K562 (cell line): Measurements from ENCODE around the gene NAGPA. TPM values are rescaled to one million over a fixed set of nuclear protein-coding genes. Genes with fewer than 3 reads are reported as not detected.
A peak's percentile ranks its signal among the peaks of the same experiment; 100 is the strongest.

Source experiments
- ATAC-seq: fragments of 200-7000 bp; cut with Tn5 transposase; 3 replicates; pipeline ENCODE4 v1.9.1; 2020; ENCODE audit warnings: moderate library complexity
- BruUV-seq: library from RNA; stranded (reverse); fragments of 400-500 nt; replicated peaks from 2 replicates; lab custom pipeline; 2021; lab: Mats Ljungman, UMichigan
- CTCF ChIA-PET: fragments of 300-600 bp; formaldehyde crosslinking; extraction: SDS; loops from one replicate; lab custom pipeline; 2021; ENCODE audit warnings: low intra/inter-chr PET ratio; lab: Yijun Ruan, JAX
- POLR2A ChIA-PET: fragments of 300-600, 350-650 bp; sonication (Branson Sonifier 250); formaldehyde crosslinking; extraction: SDS; loops from one replicate; lab custom pipeline; 2021; ENCODE audit warnings: antibody characterized with exemption, inconsistent platforms; lab: Yijun Ruan, JAX
- DNase-seq, 4 experiments: peaks; one replicate each; pipeline versions ENCODE4 v3.0.0 to v3.0.0-alpha.2; 2011 to 2018; ENCODE audit warnings: low spot score in 3 of 4, mixed read lengths in 3 of 4; ENCODE audit errors: extremely low read depth in 1 of 4
- FAIRE-seq: peaks from 2 replicates; lab custom pipeline; 2011; peaks lifted over from hg19 to GRCh38; lab: Jason Lieb, UNC
- H2AFZ ChIP-seq: 2 replicates; pipeline ENCODE4 v1.6.0; 2011; ENCODE audit warnings: low read depth, low read length, control low read depth, inconsistent platforms
- H3K27ac ChIP-seq: fragments of 200-600 bp; 3 replicates; pipeline ENCODE4 v1.8.0; 2011; ENCODE audit warnings: low read depth, mild to moderate bottlenecking, control low read depth, inconsistent platforms, low read length, moderate library complexity, mixed read lengths; ENCODE audit errors: extremely low read depth
- H3K27me3 ChIP-seq, 2 experiments: fragments of 300-600 bp in 1 of 2; 2 replicates in 1 of 2; 3 replicates in 1 of 2; pipeline versions ENCODE4 v1.6.0 to v1.8.0; 2011; ENCODE audit warnings: inconsistent platforms in 2 of 2, low read length in 2 of 2, mild to moderate bottlenecking in 1 of 2, mixed read lengths in 1 of 2, moderate library complexity in 1 of 2; ENCODE audit not compliant: control insufficient read depth in 2 of 2, insufficient read depth in 2 of 2
- H3K36me3 ChIP-seq: fragments of 300-600 bp; 3 replicates; pipeline ENCODE4 v1.8.0; 2011; ENCODE audit warnings: mild to moderate bottlenecking, low read length, inconsistent platforms; ENCODE audit not compliant: control insufficient read depth, insufficient read depth
- H3K4me1 ChIP-seq, 2 experiments: fragments of 200-600 bp in 1 of 2; replicated peaks in 1 of 2; 2 replicates in 1 of 2; 3 replicates in 1 of 2; pipeline versions ENCODE4 v1.5.1 to v1.8.0; 2011; ENCODE audit warnings: inconsistent platforms in 2 of 2, low read length in 2 of 2, mild to moderate bottlenecking in 1 of 2, mixed read lengths in 1 of 2, moderate library complexity in 1 of 2; ENCODE audit not compliant: control insufficient read depth in 2 of 2, insufficient read depth in 2 of 2
- H3K4me2 ChIP-seq: 2 replicates; pipeline ENCODE4 v1.6.1; 2011; ENCODE audit warnings: low read length, control low read depth, inconsistent platforms, mixed read lengths; ENCODE audit not compliant: insufficient read depth
- H3K4me3 ChIP-seq: fragments of 200-600 bp; sonication (generic), shearing (Covaris generic); 2 replicates; pipeline ENCODE4 v1.5.1; 2016; ENCODE audit warnings: control low read depth, inconsistent platforms
- H3K79me2 ChIP-seq: fragments of 200-600 bp; 3 replicates; pipeline ENCODE4 v1.8.0; 2011; ENCODE audit warnings: low read length, inconsistent platforms; ENCODE audit not compliant: control insufficient read depth, insufficient read depth
- H3K9ac ChIP-seq, 2 experiments: 2 replicates each; pipeline versions ENCODE4 v1.6.0 to v1.6.1; 2011; ENCODE audit warnings: low read depth in 2 of 2, low read length in 2 of 2, control low read depth in 1 of 2, inconsistent platforms in 1 of 2, mild to moderate bottlenecking in 1 of 2, mixed read lengths in 1 of 2; ENCODE audit not compliant: insufficient read depth in 1 of 2
- H3K9me1 ChIP-seq: one replicate; pipeline ENCODE4 v1.6.0; 2011; ENCODE audit warnings: inconsistent platforms, mild to moderate bottlenecking, low read length, moderate library complexity; ENCODE audit not compliant: control insufficient read depth, insufficient read depth
- H3K9me3 ChIP-seq: replicated peaks from 2 replicates; pipeline ENCODE4 v1.5.1; 2011; ENCODE audit warnings: low read depth, low read length, inconsistent platforms; ENCODE audit not compliant: control insufficient read depth, insufficient read depth
- H4K20me1 ChIP-seq: replicated peaks from 2 replicates; pipeline ENCODE4 v1.6.1; 2011; ENCODE audit warnings: low read length, inconsistent platforms, mixed read lengths; ENCODE audit not compliant: control insufficient read depth, insufficient read depth
- ATF7 ChIP-seq: fragments of 450-650 bp; IDR thresholded peaks from 2 replicates; pipeline ENCODE4 v1.7.1; 2014; ENCODE audit warnings: mild to moderate bottlenecking, moderate library complexity
- CLOCK ChIP-seq: fragments of 250-450 bp; sonication (Bioruptor Pico); IDR thresholded peaks from 2 replicates; pipeline ENCODE4 v1.4.0; 2020; ENCODE audit warnings: mild to moderate bottlenecking, moderate library complexity, borderline replicate concordance
- DACH1 ChIP-seq: fragments of 450-650 bp; IDR thresholded peaks from 2 replicates; pipeline ENCODE4 v1.6.1; 2018; ENCODE audit not compliant: partially characterized antibody
- FOS ChIP-seq: IDR thresholded peaks from 3 replicates; pipeline ENCODE4 v1.6.1; 2011; ENCODE audit not compliant: insufficient read length; ENCODE audit errors: extremely low read depth
- FOXK2 ChIP-seq, 2 experiments: fragments of 450-650 bp; IDR thresholded peaks in 1 of 2; conservative IDR thresholded peaks in 1 of 2; 2 replicates each; pipeline ENCODE4 v1.6.1; 2016; ENCODE audit warnings: low read depth in 2 of 2, mild to moderate bottlenecking in 1 of 2
- HDAC3 ChIP-seq: fragments of 450-650 bp; IDR thresholded peaks from 2 replicates; pipeline ENCODE4 v1.6.1; 2018; ENCODE audit warnings: borderline replicate concordance, mild to moderate bottlenecking, moderate library complexity; ENCODE audit not compliant: partially characterized antibody
- HDAC8 ChIP-seq: fragments of 450-650 bp; IDR thresholded peaks from 2 replicates; pipeline ENCODE4 v1.6.1; 2016; ENCODE audit warnings: mild to moderate bottlenecking, missing genetic modification characterization, moderate library complexity, missing compliant biosample characterization
- KDM1A ChIP-seq, 2 experiments: fragments of 450-650 bp; IDR thresholded peaks; 2 replicates each; pipeline ENCODE4 v1.6.1; 2016; ENCODE audit warnings: mild to moderate bottlenecking in 2 of 2
- KLF10 ChIP-seq: fragments of 250-450 bp; sonication (Bioruptor Pico); IDR thresholded peaks from 2 replicates; pipeline ENCODE4 v1.6.1; 2021; ENCODE audit warnings: matching md5 sums
- MCM5 ChIP-seq: fragments of 450-650 bp; IDR thresholded peaks from 2 replicates; pipeline ENCODE4 v1.6.1; 2016; ENCODE audit warnings: low read depth
- NFIX ChIP-seq: fragments of 250-450 bp; sonication (Bioruptor Pico); IDR thresholded peaks from 2 replicates; pipeline ENCODE4 v1.4.0; 2020; ENCODE audit warnings: low read depth, mild to moderate bottlenecking, moderate library complexity
- NFYB ChIP-seq: IDR thresholded peaks from 2 replicates; pipeline ENCODE4 v1.6.1; 2011; ENCODE audit warnings: mild to moderate bottlenecking, moderate library complexity; ENCODE audit not compliant: insufficient read length; ENCODE audit errors: extremely low read depth
- PHTF2 ChIP-seq: fragments of 250-450 bp; sonication (Bioruptor Pico); IDR thresholded peaks from 2 replicates; pipeline ENCODE4 v1.5.0; 2021; ENCODE audit warnings: mild to moderate bottlenecking
- PREB ChIP-seq: sonication (generic); formaldehyde crosslinking; IDR thresholded peaks from 2 replicates; pipeline ENCODE4 v1.8.1; 2023; ENCODE audit warnings: mild to moderate bottlenecking, missing genetic modification reagents
- RAD51 ChIP-seq: fragments of 450-650 bp; IDR thresholded peaks from 2 replicates; pipeline ENCODE4 v1.7.1; 2016; ENCODE audit warnings: low read depth, mild to moderate bottlenecking, borderline replicate concordance
- RBM25 ChIP-seq: fragments of 200-400 bp; formaldehyde crosslinking; IDR thresholded peaks from 2 replicates; pipeline ENCODE4 v1.6.1; 2018; ENCODE audit warnings: low read length, low read depth, moderate library complexity; ENCODE audit not compliant: severe bottlenecking
- RFX7 ChIP-seq: fragments of 250-450 bp; sonication (Bioruptor Pico); IDR thresholded peaks from 2 replicates; pipeline ENCODE4 v1.5.1; 2021; ENCODE audit warnings: mild to moderate bottlenecking
- SNIP1 ChIP-seq: fragments of 450-650 bp; IDR thresholded peaks from 2 replicates; pipeline ENCODE4 v1.7.1; 2017; ENCODE audit warnings: low read depth, mild to moderate bottlenecking
- XRCC4 ChIP-seq: IDR thresholded peaks from one replicate; pipeline ENCODE4 v1.6.1; 2011; ENCODE audit not compliant: insufficient read depth, insufficient read length; ENCODE audit errors: extremely low read depth
- ZNF830 ChIP-seq: fragments of 250-450 bp; sonication (Bioruptor Pico); IDR thresholded peaks from 2 replicates; pipeline ENCODE4 v1.5.0; 2021; ENCODE audit warnings: mild to moderate bottlenecking
- WGBS: fragments of 100-300 bp; shearing (Covaris generic); methylation state at CpG from one replicate; pipeline ENCODE4 v1.1.6; 2016; ENCODE audit warnings: low coverage, mixed read lengths; ENCODE audit not compliant: insufficient coverage; ENCODE audit errors: missing lambda C conversion rate; 5-methylcytosine and 5-hydroxymethylcytosine counted together
- in situ Hi-C: fragments of 300-500 bp; cut with MboI; formaldehyde crosslinking; loops from 4 replicates; pipeline ENCODE4 v1.15.0; 2018; ENCODE audit warnings: inconsistent platforms, mixed read lengths
- intact Hi-C: fragments of 100-400 bp; cut with micrococcal nuclease; formaldehyde crosslinking; loops from 2 replicates; pipeline ENCODE4 v1.14.2; 2022
- polyA plus RNA-seq, 8 experiments: library from polyadenylated mRNA; depleted of rRNA in 4 of 8; stranded (reverse) in 5 of 8; unstranded in 3 of 8; fragments of >200 nt; fragmentation: Nextera tagmentation in 2 of 8; fragmentation: Illumina TruSeq in 1 of 8; extraction: Ambion mirVana in 2 of 8; extraction: Trizol in 1 of 8; gene quantifications; 2 replicates each; pipeline versions ENCODE4 v1.2.1 to v1.2.3, GENCODE V29; 2011 to 2014; ENCODE audit warnings: inconsistent platforms in 1 of 8, missing spikeins in 1 of 8
- total RNA-seq, 7 experiments: library from RNA; depleted of rRNA in 6 of 7; stranded (reverse); fragments of >200 nt in 6 of 7; fragmentation: Illumina TruSeq in 2 of 7; extraction: Trizol in 2 of 7; gene quantifications; 2 replicates each; pipeline versions ENCODE4 v1.2.1 to v1.2.3, GENCODE V29; 2011 to 2021; ENCODE audit warnings: low replicate concordance in 1 of 7
- TF ChIP-seq, protein P1 (sequence below): sonication (generic); formaldehyde crosslinking; IDR thresholded peaks from 2 replicates; pipeline ENCODE4 v1.5.0; 2020; ENCODE audit warnings: missing genetic modification reagents

Gene NAGPA
- total and polyA plus RNA-seq, 9 of the 15 experiments (the other 6 are each of a cell fraction or from before 2014, with no cell fraction given): 0.15 to 12.7 (median 4.6) TPM

DNA sequence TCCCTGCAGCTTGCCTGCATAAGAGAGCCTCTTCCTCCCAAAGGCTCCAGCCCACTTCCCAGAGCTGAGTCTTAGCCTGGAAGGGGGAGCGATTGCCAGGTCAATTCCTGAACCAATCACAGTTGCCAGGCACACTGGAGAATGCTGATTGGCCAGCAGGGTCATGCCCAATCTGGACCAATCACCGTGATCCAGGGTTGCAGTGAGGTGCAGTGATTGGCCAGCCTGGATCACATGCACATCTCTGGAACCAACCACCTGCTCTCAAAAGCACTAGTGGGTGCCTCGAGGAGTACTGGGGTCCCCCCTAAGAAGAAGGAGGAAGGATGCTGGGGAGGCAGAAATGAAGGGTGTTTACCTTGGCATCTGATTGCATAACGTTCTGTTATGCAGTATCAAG lies 18.4 kb downstream of the NAGPA start:
- Histone ChIP-seq H2AFZ (no peak overlapping the region), H3K36me3 (no peaks in the 10 kb centered on the region), H3K9me1 (no peaks in the 10 kb centered on the region), H3K4me3 (no peak overlapping the region), H3K4me1 (peaks cover 0 to 3% of the 10 kb centered on the region in 2 experiments; a peak in 1 of 5 replicates), H3K27me3 (peaks cover 12 to 57% of the 10 kb centered on the region in 2 experiments; a peak in 4 of 5 replicates), H3K9ac (no peak overlapping the region), H3K27ac (no peak overlapping the region), H3K4me2 (no peak overlapping the region), H3K9me3 (no peaks in the 10 kb centered on the region), H3K79me2 (no peaks in the 10 kb centered on the region), H4K20me1 (no peaks in the 10 kb centered on the region; the same call in 1 of the 2 replicates)
- CTCF ChIA-PET: no interaction called here
- in situ Hi-C loops (no loop called here), intact Hi-C loops (no loop called here)
- DNase-seq (peak in 3 of 4 experiments; percentile 76 to 82 (median 77)), ATAC-seq (peak; percentile 61), FAIRE-seq (no peak)
- POLR2A ChIA-PET: no interaction called here
- BruUV-seq: no TSS peak
- 0% methylated on average over 4 of the region's 4 CpGs for WGBS
- TF ChIP-seq ZNF830 (CRISPR knock-in tag): no peak
- no peak for TF ChIP-seq XRCC4
- peak; percentile 26 for TF ChIP-seq FOS
- TF ChIP-seq SNIP1: no peak
- TF ChIP-seq HDAC8: no peak
- peak; percentile 34 for TF ChIP-seq NFYB
- TF ChIP-seq PREB (CRISPR knock-in tag): no peak
- TF ChIP-seq NFIX (CRISPR knock-in tag): no peak
- no peak for TF ChIP-seq RBM25
- no peak for TF ChIP-seq DACH1
- TF ChIP-seq KDM1A (IDR thresholded peaks at IDR 0.05): 0 out of 4 replicates have a peak, but pooled peaks have one; percentile 19 to 26
- TF ChIP-seq MCM5: no peak
- no peak for TF ChIP-seq PHTF2 (CRISPR knock-in tag)
- no peak for TF ChIP-seq FOXK2 (conservative IDR thresholded peaks at IDR 0.05 in 1 of 2, IDR thresholded peaks at IDR 0.05 in 1 of 2; ENCODE audit: low read depth in 2 of 2)
- no peak for TF ChIP-seq HDAC3
- TF ChIP-seq RFX7 (CRISPR knock-in tag): no peak
- TF ChIP-seq CLOCK (CRISPR knock-in tag): no peak
- TF ChIP-seq KLF10: no peak
- no peak for TF ChIP-seq ATF7
- TF ChIP-seq, protein P1, sequence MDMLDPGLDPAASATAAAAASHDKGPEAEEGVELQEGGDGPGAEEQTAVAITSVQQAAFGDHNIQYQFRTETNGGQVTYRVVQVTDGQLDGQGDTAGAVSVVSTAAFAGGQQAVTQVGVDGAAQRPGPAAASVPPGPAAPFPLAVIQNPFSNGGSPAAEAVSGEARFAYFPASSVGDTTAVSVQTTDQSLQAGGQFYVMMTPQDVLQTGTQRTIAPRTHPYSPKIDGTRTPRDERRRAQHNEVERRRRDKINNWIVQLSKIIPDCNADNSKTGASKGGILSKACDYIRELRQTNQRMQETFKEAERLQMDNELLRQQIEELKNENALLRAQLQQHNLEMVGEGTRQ (CRISPR knock-in tag): peak; percentile 77
- peak; percentile 61; the same call in 1 of the 2 replicates for TF ChIP-seq RAD51
